ENCODE results near the gene ZNG1F.
"Not testable (repeated sequence)": the region's sequence is repeated elsewhere in the genome, so short reads cannot be mapped to it uniquely, and the experiment has no call there.

The ZNG1F gene

GRCh38 chr9:41189217-41189616, at the start of gene ZNG1F:
Gene ZNG1F (minus strand): TSS chr9:41189317. CDS start chr9:41189258, 59 bp downstream.
- not testable (repeated sequence) for DNase-seq (ENCODE audit: low read depth)

- not testable (repeated sequence) for DNase-seq (ENCODE audit: low read depth)
Observed at GRCh38 chr9:41237110-41237749, 48.1 kb upstream of the ZNG1F start.

GRCh38 chr9:41236486-41237109, 47.5 kb upstream of the ZNG1F start:
- not testable (repeated sequence) for DNase-seq (ENCODE audit: low read depth)

- DNase-seq (ENCODE audit: low read depth) = peak; percentile 40
Observed at GRCh38 chr9:41234811-41235805, 46.0 kb upstream of the ZNG1F start.

- DNase-seq (ENCODE audit: low read depth) = not testable (repeated sequence)
Observed at GRCh38 chr9:41234221-41234620, 45.1 kb upstream of the ZNG1F start.

GRCh38 chr9:41232326-41232725, 43.2 kb upstream of the ZNG1F start:
- DNase-seq (ENCODE audit: low read depth) = not testable (repeated sequence)

- not testable (repeated sequence) for DNase-seq (ENCODE audit: low read depth)
Observed at GRCh38 chr9:41230418-41230817, 41.3 kb upstream of the ZNG1F start.

- DNase-seq (ENCODE audit: low read depth) = no peak
Observed at GRCh38 chr9:41229408-41230401, 40.6 kb upstream of the ZNG1F start.

GRCh38 chr9:41219831-41220230, 30.7 kb upstream of the ZNG1F start:
- not testable (repeated sequence) for DNase-seq (ENCODE audit: low read depth)

GRCh38 chr9:41188439-41188838, 678 bp downstream of the ZNG1F start:
- DNase-seq (ENCODE audit: low read depth) = not testable (repeated sequence)

- DNase-seq (ENCODE audit: low read depth) = not testable (repeated sequence)
Observed at GRCh38 chr9:41174994-41175393, 14.1 kb downstream of the ZNG1F start.

- DNase-seq (ENCODE audit: low read depth) = not testable (repeated sequence)
Observed at GRCh38 chr9:41150116-41150515, 39.0 kb downstream of the ZNG1F start.

- not testable (repeated sequence) for DNase-seq (ENCODE audit: low read depth)
Observed at GRCh38 chr9:41141878-41142277, 47.2 kb downstream of the ZNG1F start.

- DNase-seq (ENCODE audit: low read depth) = not testable (repeated sequence)
Observed at GRCh38 chr9:41128581-41128980, 60.5 kb downstream of the ZNG1F start, which contains the start of gene FOXD4L6. Gene FOXD4L6 (minus strand): TSS chr9:41128681. CDS start chr9:41128383, 298 bp downstream.

- DNase-seq (ENCODE audit: low read depth) = not testable (repeated sequence)
Observed at GRCh38 chr9:41126746-41127446, 62.2 kb downstream of the ZNG1F start.

- DNase-seq (ENCODE audit: low read depth) = not testable (repeated sequence)
Observed at GRCh38 chr9:41125936-41126335, 63.2 kb downstream of the ZNG1F start.

GRCh38 chr9:41125109-41125658, 63.9 kb downstream of the ZNG1F start:
- not testable (repeated sequence) for DNase-seq (ENCODE audit: low read depth)

- not testable (repeated sequence) for DNase-seq (ENCODE audit: low read depth)
Observed at GRCh38 chr9:41124250-41125108, 64.6 kb downstream of the ZNG1F start.

- DNase-seq (ENCODE audit: low read depth) = not testable (repeated sequence)
Observed at GRCh38 chr9:41123812-41124211, 65.3 kb downstream of the ZNG1F start.
